Measurements from ENCODE around the gene RRH.

GRCh38 chr4:109833756-109834155, 6.0 kb downstream of the RRH start:
- TF ChIP-seq EZH2phosphoT487 (IDR thresholded peaks at IDR 0.05; ENCODE audit: borderline replicate concordance, low read length) = no peak
- TF ChIP-seq CTCF (IDR thresholded peaks at IDR 0.05; ENCODE audit: low read depth, low read length, poor library complexity, severe bottlenecking) = no peak
